Measurements from ENCODE around the gene E2F1.

Gene E2F1

DNA sequence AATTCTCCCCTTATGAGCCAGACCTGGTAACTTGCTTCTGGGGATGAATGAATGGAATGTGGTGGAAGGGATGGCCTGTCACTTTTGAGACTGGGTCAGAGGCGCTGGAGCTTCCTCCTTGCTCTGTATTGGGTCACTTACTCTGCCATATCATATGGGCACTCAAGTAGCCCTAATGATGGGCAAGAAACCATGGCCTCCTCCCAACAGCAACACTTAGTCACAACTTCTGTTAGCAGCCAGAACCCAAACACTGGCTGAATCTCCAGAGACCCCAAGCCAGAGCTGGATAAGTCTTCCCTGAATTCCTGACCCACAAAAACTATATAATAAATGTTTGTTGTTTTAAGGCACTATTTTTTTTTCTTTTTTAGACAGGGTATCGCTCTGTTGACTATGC, 5.5 kb downstream of the E2F1 start:
- no peak overlapping the region for H3K27ac ChIP-seq (ENCODE audit: insufficient read depth in 1 of 2, low read depth in 1 of 2, low read length in 2 of 2, poor library complexity in 1 of 2, severe bottlenecking in 2 of 2)
- no peaks in the 10 kb centered on the region for H3K9me3 ChIP-seq (ENCODE audit: control extremely low read depth in 1 of 5, control insufficient read depth in 4 of 5, insufficient read depth in 2 of 5, low read depth in 1 of 5, low read length in 4 of 5)
- WGBS (ENCODE audit: insufficient coverage) = 100% methylated on average over 2 of the region's 2 CpGs
- ChIA-PET CTCF (interaction anchor here (0.8 to 5.1 kb wide), 2 partner anchors 8 to 12 kb away, joined by 3 to 44 read pairs; partner anchors contain the start of gene ACTL10), POLR2A (no interaction called here)
- DNase-seq = no peak
- no peaks in the 10 kb centered on the region for H3K27me3 ChIP-seq (replicated peaks in 2 of 5; ENCODE audit: control insufficient read depth in 4 of 5, insufficient read depth in 5 of 5, low read length in 4 of 5)
- H3K4me1 ChIP-seq (ENCODE audit: control extremely low read depth in 1 of 4, control insufficient read depth in 4 of 4, insufficient read depth in 4 of 4, low read length in 3 of 4) = peaks cover 0 to 20% (median 14%) of the 10 kb centered on the region in 4 experiments
- no peak overlapping the region for H3K4me3 ChIP-seq (ENCODE audit: control insufficient read depth in 1 of 7, extremely low read depth in 1 of 7, insufficient read depth in 4 of 7, low read depth in 2 of 7, low read length in 6 of 7)
- H3K36me3 ChIP-seq (ENCODE audit: control insufficient read depth in 4 of 4, insufficient read depth in 4 of 4, low read length in 3 of 4) = peaks cover 0 to 66% (median 24%) of the 10 kb centered on the region in 4 experiments

DNA sequence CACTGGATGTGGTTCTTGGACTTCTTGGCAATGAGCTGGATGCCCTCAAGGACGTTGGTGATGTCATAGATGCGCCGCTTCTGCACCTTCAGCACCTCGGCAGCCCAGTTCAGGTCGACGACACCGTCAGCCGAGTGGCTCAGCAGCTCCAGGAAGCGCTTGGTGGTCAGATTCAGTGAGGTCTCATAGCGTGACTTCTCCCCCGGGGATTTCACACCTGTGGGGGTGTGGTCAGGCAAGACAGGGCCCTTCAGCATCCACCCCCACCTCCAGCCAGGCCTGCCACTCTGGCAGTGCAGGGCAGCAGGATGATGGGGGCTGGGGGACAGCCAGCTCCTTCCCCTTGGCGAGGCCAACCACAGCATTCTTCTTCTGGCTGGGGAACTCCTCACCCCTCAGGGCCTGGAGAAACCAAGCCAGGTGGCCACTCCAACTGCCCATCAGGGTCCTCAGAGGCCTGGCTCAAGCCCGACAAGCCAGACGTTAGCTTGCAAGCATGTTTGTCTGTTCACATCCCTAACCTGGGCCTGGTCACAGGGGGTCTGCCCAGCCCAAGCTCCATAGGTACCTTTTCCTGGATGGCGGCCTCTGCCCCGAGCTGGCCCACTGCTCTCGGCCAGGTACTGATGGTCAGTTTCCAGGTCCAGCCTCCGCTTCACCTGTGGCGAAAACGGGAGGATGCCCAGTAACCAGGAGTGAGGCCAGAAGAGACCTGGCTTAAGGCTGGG, 6.3 kb downstream of the E2F1 start:
- 92% methylated on average over 18 of the region's 20 CpGs for WGBS (ENCODE audit: insufficient coverage)
- POLR2A ChIA-PET = interaction anchor here (0.8 kb wide), 1 partner anchor 10 kb away, joined by 12 read pairs; no protein-coding TSS in a partner anchor
- DNase-seq = no peak
- CTCF ChIA-PET = interaction anchor here (1.2 to 5.1 kb wide), 3 partner anchors 11 to 16 kb away, joined by 3 to 44 read pairs (median 4); partner anchors contain the start of gene ACTL10
- Histone ChIP-seq H3K36me3 (ENCODE audit: control insufficient read depth in 4 of 4, insufficient read depth in 4 of 4, low read length in 3 of 4) (peaks cover 0 to 66% (median 24%) of the 10 kb centered on the region in 4 experiments), H3K27ac (ENCODE audit: insufficient read depth in 1 of 2, low read depth in 1 of 2, low read length in 2 of 2, poor library complexity in 1 of 2, severe bottlenecking in 2 of 2) (no peak overlapping the region), H3K4me1 (ENCODE audit: control extremely low read depth in 1 of 4, control insufficient read depth in 4 of 4, insufficient read depth in 4 of 4, low read length in 3 of 4) (peaks cover 0 to 14% (median 8%) of the 10 kb centered on the region in 4 experiments), H3K27me3 (replicated peaks in 2 of 5; ENCODE audit: control insufficient read depth in 4 of 5, insufficient read depth in 5 of 5, low read length in 4 of 5) (no peaks in the 10 kb centered on the region), H3K9me3 (ENCODE audit: control extremely low read depth in 1 of 5, control insufficient read depth in 4 of 5, insufficient read depth in 2 of 5, low read depth in 1 of 5, low read length in 4 of 5) (no peaks in the 10 kb centered on the region), H3K4me3 (ENCODE audit: control insufficient read depth in 1 of 7, extremely low read depth in 1 of 7, insufficient read depth in 4 of 7, low read depth in 2 of 7, low read length in 6 of 7) (no peak overlapping the region)

DNA sequence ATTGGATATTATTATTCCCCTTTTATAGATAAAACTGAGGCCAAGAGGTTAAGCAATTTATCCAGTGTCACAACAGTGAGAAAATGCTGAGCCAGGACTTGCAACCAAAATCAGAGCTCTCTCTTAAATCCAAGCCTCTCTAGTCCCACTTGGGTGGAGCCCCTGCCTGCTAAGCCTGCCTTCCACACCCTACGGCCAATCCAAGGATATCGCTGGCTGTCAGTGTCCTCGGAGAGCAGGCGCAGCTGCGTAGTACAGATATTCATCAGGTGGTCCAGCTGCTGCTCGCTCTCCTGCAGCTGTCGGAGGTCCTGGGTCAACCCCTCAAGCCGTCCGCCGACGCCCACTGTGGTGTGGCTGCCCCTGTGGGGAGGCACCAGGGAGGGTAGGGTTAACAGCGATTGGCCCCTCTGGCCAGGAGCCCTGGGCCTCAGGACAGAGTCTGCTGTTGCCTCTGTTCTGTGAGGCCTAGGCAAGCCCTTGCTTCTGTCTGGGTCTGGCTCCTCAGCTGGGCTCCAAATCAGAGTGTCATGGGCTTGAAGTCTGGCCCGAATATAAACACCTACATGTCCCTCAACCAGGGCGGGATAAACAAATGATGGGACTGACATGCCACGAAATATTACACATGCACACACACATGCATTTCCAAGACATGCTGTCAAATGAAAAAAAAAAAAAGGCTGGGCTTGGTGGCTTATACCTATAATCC, 8.0 kb downstream of the E2F1 start:
- 98% methylated on average over 8 of the region's 15 CpGs for WGBS (ENCODE audit: insufficient coverage)
- Histone ChIP-seq H3K27me3 (replicated peaks in 2 of 5; ENCODE audit: control insufficient read depth in 4 of 5, insufficient read depth in 5 of 5, low read length in 4 of 5) (no peaks in the 10 kb centered on the region), H3K9me3 (ENCODE audit: control extremely low read depth in 1 of 5, control insufficient read depth in 4 of 5, insufficient read depth in 2 of 5, low read depth in 1 of 5, low read length in 4 of 5) (no peaks in the 10 kb centered on the region), H3K4me3 (ENCODE audit: control insufficient read depth in 1 of 7, extremely low read depth in 1 of 7, insufficient read depth in 4 of 7, low read depth in 2 of 7, low read length in 6 of 7) (no peak overlapping the region), H3K4me1 (ENCODE audit: control extremely low read depth in 1 of 4, control insufficient read depth in 4 of 4, insufficient read depth in 4 of 4, low read length in 3 of 4) (peaks cover 0 to 16% (median 13%) of the 10 kb centered on the region in 4 experiments), H3K36me3 (ENCODE audit: control insufficient read depth in 4 of 4, insufficient read depth in 4 of 4, low read length in 3 of 4) (peaks cover 0 to 66% (median 22%) of the 10 kb centered on the region in 4 experiments), H3K27ac (ENCODE audit: insufficient read depth in 1 of 2, low read depth in 1 of 2, low read length in 2 of 2, poor library complexity in 1 of 2, severe bottlenecking in 2 of 2) (no peak overlapping the region)
- POLR2A ChIA-PET = no interaction called here
- DNase-seq = no peak
- CTCF ChIA-PET = interaction anchor here (5.1 kb wide), 1 partner anchor 9 kb away, joined by 44 read pairs; the partner anchor contains the start of gene ACTL10

DNA sequence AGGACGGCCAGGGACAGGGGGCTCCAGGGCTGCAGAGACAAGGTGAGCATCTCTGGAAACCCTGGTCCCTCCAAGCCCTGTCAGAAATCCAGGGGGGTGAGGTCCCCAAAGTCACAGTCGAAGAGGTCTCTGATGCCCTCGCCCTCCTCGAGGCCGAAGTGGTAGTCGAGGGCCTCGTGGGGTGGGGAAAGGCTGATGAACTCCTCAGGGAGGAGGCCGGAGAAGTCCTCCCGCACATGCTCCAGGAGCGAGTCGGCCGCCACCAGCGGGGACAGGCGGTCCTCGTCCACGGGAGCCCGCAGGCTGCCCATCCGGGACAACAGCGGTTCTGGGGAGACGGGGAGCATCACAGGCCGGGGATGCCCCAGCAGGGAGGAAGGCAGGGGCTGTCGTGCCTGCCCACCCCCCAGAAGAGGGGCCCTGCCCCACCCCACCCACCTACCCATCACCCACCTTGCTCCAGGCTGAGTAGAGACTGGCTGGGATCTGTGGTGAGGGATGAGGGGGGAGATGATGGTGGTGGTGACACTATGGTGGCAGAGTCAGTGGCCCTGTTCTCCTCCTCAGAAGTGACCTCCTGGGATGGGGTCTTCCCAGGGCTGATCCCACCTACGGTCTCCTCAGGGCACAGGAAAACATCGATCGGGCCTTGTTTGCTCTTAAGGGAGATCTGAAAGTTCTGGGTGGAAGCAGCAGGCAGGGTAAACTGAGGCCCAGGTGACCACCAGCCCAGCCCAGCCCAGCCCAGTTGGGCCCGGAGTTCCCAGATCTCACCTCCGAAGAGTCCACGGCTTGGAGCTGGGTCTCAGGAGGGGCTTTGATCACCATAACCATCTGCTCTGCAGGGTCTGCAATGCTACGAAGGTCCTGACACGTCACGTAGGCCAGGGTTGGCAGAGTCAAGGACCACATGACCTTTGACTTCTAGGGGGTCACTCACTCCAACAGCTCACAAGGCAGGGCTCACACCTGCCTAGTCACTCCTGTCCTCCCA, 9.2 kb downstream of the E2F1 start:
- POLR2A ChIA-PET = no interaction called here
- H3K27ac ChIP-seq (ENCODE audit: insufficient read depth in 1 of 2, low read depth in 1 of 2, low read length in 2 of 2, poor library complexity in 1 of 2, severe bottlenecking in 2 of 2) = no peak overlapping the region
- H3K36me3 ChIP-seq (ENCODE audit: control insufficient read depth in 4 of 4, insufficient read depth in 4 of 4, low read length in 3 of 4) = peaks cover 0 to 58% (median 22%) of the 10 kb centered on the region in 4 experiments
- no peak overlapping the region for H3K4me3 ChIP-seq (ENCODE audit: control insufficient read depth in 1 of 7, extremely low read depth in 1 of 7, insufficient read depth in 4 of 7, low read depth in 2 of 7, low read length in 6 of 7)
- no peaks in the 10 kb centered on the region for H3K9me3 ChIP-seq (ENCODE audit: control extremely low read depth in 1 of 5, control insufficient read depth in 4 of 5, insufficient read depth in 2 of 5, low read depth in 1 of 5, low read length in 4 of 5)
- CTCF ChIA-PET = interaction anchor here (1.1 to 1.7 kb wide), 2 partner anchors 10 to 28 kb away, joined by 3 to 4 read pairs; partner anchors contain the start of gene ACTL10
- WGBS (ENCODE audit: insufficient coverage) = over 99% methylated on average over 20 of the region's 31 CpGs
- no peaks in the 10 kb centered on the region for H3K27me3 ChIP-seq (replicated peaks in 2 of 5; ENCODE audit: control insufficient read depth in 4 of 5, insufficient read depth in 5 of 5, low read length in 4 of 5)
- H3K4me1 ChIP-seq (ENCODE audit: control extremely low read depth in 1 of 4, control insufficient read depth in 4 of 4, insufficient read depth in 4 of 4, low read length in 3 of 4) = peaks cover 0 to 27% (median 19%) of the 10 kb centered on the region in 4 experiments
- no peak for DNase-seq

DNA sequence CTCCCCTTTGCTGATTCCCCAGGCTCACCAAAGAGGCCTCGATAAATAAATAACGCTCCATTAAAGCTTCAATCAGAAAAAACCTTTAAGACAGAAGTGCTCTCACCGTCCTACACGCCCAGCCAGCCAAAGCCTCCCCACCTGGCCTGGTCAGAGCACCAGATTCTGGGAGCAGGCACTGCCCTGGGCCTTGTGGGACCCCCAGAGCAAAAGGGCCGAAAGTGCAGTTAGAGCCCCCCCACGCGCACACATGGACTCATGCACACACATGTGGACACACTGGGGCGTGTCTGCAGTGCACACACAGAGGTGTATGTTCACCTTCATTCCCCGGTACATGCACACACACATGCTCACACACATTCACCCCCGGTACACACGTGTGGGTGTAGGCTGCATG, 10.1 kb downstream of the E2F1 start:
- no peak for DNase-seq
- H3K36me3 ChIP-seq (ENCODE audit: control insufficient read depth in 4 of 4, insufficient read depth in 4 of 4, low read length in 3 of 4) = peaks cover 0 to 55% (median 22%) of the 10 kb centered on the region in 4 experiments
- WGBS (ENCODE audit: insufficient coverage) = 98% methylated on average over 9 of the region's 11 CpGs
- H3K4me1 ChIP-seq (ENCODE audit: control extremely low read depth in 1 of 4, control insufficient read depth in 4 of 4, insufficient read depth in 4 of 4, low read length in 3 of 4) = peaks cover 0 to 27% (median 19%) of the 10 kb centered on the region in 4 experiments
- no peak overlapping the region for H3K27ac ChIP-seq (ENCODE audit: insufficient read depth in 1 of 2, low read depth in 1 of 2, low read length in 2 of 2, poor library complexity in 1 of 2, severe bottlenecking in 2 of 2)
- no peaks in the 10 kb centered on the region for H3K9me3 ChIP-seq (ENCODE audit: control extremely low read depth in 1 of 5, control insufficient read depth in 4 of 5, insufficient read depth in 2 of 5, low read depth in 1 of 5, low read length in 4 of 5)
- no peaks in the 10 kb centered on the region for H3K27me3 ChIP-seq (replicated peaks in 2 of 5; ENCODE audit: control insufficient read depth in 4 of 5, insufficient read depth in 5 of 5, low read length in 4 of 5)
- CTCF ChIA-PET = interaction anchor here (0.9 to 1.7 kb wide), 3 partner anchors 9 to 28 kb away, joined by 3 to 4 read pairs (median 3); partner anchors contain the start of gene ACTL10
- no peak overlapping the region for H3K4me3 ChIP-seq (ENCODE audit: control insufficient read depth in 1 of 7, extremely low read depth in 1 of 7, insufficient read depth in 4 of 7, low read depth in 2 of 7, low read length in 6 of 7)
- POLR2A ChIA-PET = no interaction called here

DNA sequence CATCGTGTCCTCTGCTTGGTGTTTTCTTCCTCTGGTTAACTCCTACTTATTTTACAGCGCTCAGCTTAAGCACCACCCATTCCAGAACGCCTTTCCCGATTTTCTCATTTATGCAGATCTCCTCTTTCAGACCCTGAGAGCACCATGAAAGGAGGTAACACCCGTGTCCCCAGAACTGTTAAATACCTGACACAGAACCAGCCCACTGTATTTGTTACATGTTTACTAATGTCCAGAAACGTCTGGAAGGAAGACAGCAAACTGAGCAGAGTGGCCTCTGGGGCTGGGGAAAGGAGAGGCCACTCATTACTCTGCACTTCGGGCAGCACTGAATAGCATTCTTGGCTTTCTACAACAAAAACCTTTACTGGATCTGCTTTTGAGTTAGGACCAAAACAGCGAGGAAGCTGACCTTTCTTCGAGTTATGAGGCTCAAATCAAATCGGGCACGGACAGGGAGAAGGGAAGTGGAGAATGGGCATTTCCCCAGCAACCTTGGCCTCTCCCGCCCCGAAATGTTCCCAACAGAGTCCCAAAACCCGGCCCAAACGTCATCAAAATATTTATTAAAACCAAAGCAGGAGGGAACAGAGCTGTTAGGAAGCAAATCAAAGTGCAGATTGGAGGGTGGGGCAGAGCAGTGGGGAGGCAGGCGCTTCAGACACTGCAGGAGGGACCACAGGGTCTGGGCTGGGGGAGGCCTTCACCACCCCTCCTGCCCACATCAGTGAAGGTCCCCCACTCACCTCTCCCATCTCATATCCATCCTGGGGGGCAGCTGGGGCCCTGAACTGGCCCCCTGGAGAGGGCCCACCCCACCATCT, 10.8 kb downstream of the E2F1 start:
- ChIA-PET CTCF (interaction anchor here (0.9 to 1.7 kb wide), 4 partner anchors 8 to 29 kb away, joined by 3 to 4 read pairs (median 3); partner anchors contain the start of gene ACTL10), POLR2A (no interaction called here)
- DNase-seq = no peak
- peak overlapping the region in 2 of 7 experiments; percentile 68 to 80 for H3K4me3 ChIP-seq (ENCODE audit: control insufficient read depth in 1 of 7, extremely low read depth in 1 of 7, insufficient read depth in 4 of 7, low read depth in 2 of 7, low read length in 6 of 7)
- no peaks in the 10 kb centered on the region for H3K9me3 ChIP-seq (ENCODE audit: control extremely low read depth in 1 of 5, control insufficient read depth in 4 of 5, insufficient read depth in 2 of 5, low read depth in 1 of 5, low read length in 4 of 5)
- peaks cover 0 to 55% (median 22%) of the 10 kb centered on the region in 4 experiments for H3K36me3 ChIP-seq (ENCODE audit: control insufficient read depth in 4 of 4, insufficient read depth in 4 of 4, low read length in 3 of 4)
- H3K27ac ChIP-seq (ENCODE audit: insufficient read depth in 1 of 2, low read depth in 1 of 2, low read length in 2 of 2, poor library complexity in 1 of 2, severe bottlenecking in 2 of 2) = no peak overlapping the region
- peaks cover 0 to 27% (median 19%) of the 10 kb centered on the region in 4 experiments for H3K4me1 ChIP-seq (ENCODE audit: control extremely low read depth in 1 of 4, control insufficient read depth in 4 of 4, insufficient read depth in 4 of 4, low read length in 3 of 4)
- 83% methylated on average over 9 of the region's 16 CpGs for WGBS (ENCODE audit: insufficient coverage)
- H3K27me3 ChIP-seq (replicated peaks in 2 of 5; ENCODE audit: control insufficient read depth in 4 of 5, insufficient read depth in 5 of 5, low read length in 4 of 5) = no peaks in the 10 kb centered on the region

Data from common myeloid progenitor, CD34-positive (primary cell).